Tibial artery (tissue), 4 donors: ENCODE measurements around the gene GAK.

Source experiments
- DNase-seq, 2 donors: peaks; one replicate each; pipeline ENCODE4 v3.0.0-alpha.2; 2019
- H3K27ac ChIP-seq, 2 donors: fragments of 200-600 bp; sonication (generic) in 1 of 2; 1 replicate in 1 of 2; 2 replicates in 1 of 2; pipeline ENCODE4 v1.5.1; 2018 to 2019; ENCODE audit warnings: mild to moderate bottlenecking in 1 of 2
- H3K27me3 ChIP-seq, 2 donors: fragments of 200-600 bp; sonication (generic) in 1 of 2; one replicate each; pipeline versions ENCODE4 v1.5.1 to v1.6.0; 2016 to 2019
- H3K36me3 ChIP-seq, 3 donors: fragments of 200-600 bp; sonication (generic) in 2 of 3; one replicate each; pipeline ENCODE4 v1.5.1; 2016 to 2019; ENCODE audit warnings: mild to moderate bottlenecking in 2 of 3
- H3K4me1 ChIP-seq, 4 donors: fragments of 200-600 bp; sonication (generic) in 2 of 4; 1 replicate in 3 of 4; 2 replicates in 1 of 4; pipeline ENCODE4 v1.5.1; 2016 to 2019
- H3K4me3 ChIP-seq, 2 donors: fragments of 200-600 bp; sonication (generic) in 1 of 2; 1 replicate in 1 of 2; 2 replicates in 1 of 2; pipeline ENCODE4 v1.5.1; 2018 to 2019; ENCODE audit warnings: mild to moderate bottlenecking in 2 of 2
- H3K9me3 ChIP-seq, 3 donors: fragments of 200-600 bp; sonication (generic) in 1 of 3; one replicate each; pipeline ENCODE4 v1.5.1; 2016 to 2019
- intact Hi-C: fragments of 100-400 bp; cut with DNase I; formaldehyde crosslinking; loops from one replicate; pipeline ENCODE4 v1.15.0; 2023; ENCODE audit warnings: low total_unique reads
- TF ChIP-seq, protein P1 (sequence below), 2 experiments: fragments of 200-600 bp in 1 of 2; fragments of 450-650 bp in 1 of 2; IDR thresholded peaks; one replicate each; pipeline ENCODE4 v1.5.1; 2017 to 2019; ENCODE audit warnings: antibody characterized with exemption in 2 of 2, mild to moderate bottlenecking in 1 of 2, moderate library complexity in 1 of 2

The GAK gene

DNA sequence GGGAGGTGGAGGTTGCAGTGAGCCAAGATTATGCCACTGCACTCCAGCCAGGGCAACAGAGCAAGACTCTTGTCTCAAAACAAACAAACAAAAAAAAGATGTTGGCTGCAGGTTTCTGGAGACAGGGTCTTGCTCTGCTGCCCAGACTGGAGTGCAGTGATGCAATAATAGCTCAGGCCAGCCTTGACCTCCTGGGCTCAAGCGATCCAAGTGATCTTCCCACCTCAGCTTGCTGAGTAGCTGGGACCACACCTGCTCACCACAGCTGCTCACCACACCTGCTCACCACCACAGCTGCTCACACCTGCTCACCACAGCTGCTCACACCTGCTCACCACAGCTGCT lies 76.3 kb downstream of the GAK start:
- DNase-seq, result no peak
- intact Hi-C loops, result no loop called here
- TF ChIP-seq, protein P1, sequence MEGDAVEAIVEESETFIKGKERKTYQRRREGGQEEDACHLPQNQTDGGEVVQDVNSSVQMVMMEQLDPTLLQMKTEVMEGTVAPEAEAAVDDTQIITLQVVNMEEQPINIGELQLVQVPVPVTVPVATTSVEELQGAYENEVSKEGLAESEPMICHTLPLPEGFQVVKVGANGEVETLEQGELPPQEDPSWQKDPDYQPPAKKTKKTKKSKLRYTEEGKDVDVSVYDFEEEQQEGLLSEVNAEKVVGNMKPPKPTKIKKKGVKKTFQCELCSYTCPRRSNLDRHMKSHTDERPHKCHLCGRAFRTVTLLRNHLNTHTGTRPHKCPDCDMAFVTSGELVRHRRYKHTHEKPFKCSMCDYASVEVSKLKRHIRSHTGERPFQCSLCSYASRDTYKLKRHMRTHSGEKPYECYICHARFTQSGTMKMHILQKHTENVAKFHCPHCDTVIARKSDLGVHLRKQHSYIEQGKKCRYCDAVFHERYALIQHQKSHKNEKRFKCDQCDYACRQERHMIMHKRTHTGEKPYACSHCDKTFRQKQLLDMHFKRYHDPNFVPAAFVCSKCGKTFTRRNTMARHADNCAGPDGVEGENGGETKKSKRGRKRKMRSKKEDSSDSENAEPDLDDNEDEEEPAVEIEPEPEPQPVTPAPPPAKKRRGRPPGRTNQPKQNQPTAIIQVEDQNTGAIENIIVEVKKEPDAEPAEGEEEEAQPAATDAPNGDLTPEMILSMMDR (IDR thresholded peaks at IDR 0.05), result no peak
- Histone ChIP-seq H3K27me3 (no peaks in the 10 kb centered on the region), H3K27ac (no peak overlapping the region), H3K36me3 (peaks cover 41 to 85% (median 80%) of the 10 kb centered on the region in 3 donors), H3K9me3 (no peaks in the 10 kb centered on the region), H3K4me1 (no peaks in the 10 kb centered on the region), H3K4me3 (no peak overlapping the region)

DNA sequence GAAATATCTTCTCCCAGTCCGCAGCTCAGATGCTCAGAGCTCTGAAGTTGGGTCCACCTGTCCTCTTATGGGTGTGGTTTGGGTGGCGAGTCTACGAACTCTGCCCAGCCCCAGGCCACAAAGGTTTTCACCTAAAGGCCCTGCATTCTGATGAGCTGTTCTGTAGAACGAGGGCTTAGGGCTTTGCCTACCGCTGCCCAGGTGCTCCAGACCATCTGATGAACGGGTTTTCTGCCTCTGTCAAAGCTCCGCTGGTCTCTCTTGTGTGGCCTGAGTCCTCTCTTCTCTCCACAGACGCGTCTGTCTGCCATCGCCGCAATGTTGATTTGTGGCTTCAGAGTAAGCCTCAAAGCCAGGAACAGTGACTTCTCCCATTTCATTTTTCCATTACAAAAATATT lies 77.8 kb downstream of the GAK start:
- H3K4me3 ChIP-seq, result no peak overlapping the region
- H3K27ac ChIP-seq, result no peak overlapping the region
- H3K36me3 ChIP-seq, result peaks cover 47 to 85% (median 81%) of the 10 kb centered on the region in 3 donors
- no peaks in the 10 kb centered on the region for H3K9me3 ChIP-seq
- H3K4me1 ChIP-seq, result no peaks in the 10 kb centered on the region
- DNase-seq, result no peak
- intact Hi-C loops, result no loop called here
- H3K27me3 ChIP-seq, result no peaks in the 10 kb centered on the region
- TF ChIP-seq, protein P1 (IDR thresholded peaks at IDR 0.05), result no peak

DNA sequence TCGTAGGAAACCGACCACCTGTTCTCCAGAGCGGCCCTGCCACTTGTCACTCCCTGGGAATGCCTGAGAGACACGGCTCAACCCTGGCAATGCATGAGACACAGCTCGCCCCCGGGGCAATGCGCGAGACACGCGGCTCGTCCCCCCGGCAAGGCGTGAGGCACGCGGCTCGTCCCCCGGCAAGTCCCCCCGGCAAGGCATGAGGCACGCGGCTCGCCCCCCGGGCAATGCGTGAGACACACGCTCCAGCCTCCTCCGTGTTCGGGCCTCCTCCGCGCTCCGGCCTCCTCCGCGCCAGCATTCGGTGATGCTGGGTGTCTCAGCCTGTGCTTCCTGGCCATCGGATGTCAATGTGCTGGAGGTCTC lies 78.7 kb downstream of the GAK start:
- H3K36me3 ChIP-seq, result peaks cover 41 to 85% (median 81%) of the 10 kb centered on the region in 3 donors

DNA sequence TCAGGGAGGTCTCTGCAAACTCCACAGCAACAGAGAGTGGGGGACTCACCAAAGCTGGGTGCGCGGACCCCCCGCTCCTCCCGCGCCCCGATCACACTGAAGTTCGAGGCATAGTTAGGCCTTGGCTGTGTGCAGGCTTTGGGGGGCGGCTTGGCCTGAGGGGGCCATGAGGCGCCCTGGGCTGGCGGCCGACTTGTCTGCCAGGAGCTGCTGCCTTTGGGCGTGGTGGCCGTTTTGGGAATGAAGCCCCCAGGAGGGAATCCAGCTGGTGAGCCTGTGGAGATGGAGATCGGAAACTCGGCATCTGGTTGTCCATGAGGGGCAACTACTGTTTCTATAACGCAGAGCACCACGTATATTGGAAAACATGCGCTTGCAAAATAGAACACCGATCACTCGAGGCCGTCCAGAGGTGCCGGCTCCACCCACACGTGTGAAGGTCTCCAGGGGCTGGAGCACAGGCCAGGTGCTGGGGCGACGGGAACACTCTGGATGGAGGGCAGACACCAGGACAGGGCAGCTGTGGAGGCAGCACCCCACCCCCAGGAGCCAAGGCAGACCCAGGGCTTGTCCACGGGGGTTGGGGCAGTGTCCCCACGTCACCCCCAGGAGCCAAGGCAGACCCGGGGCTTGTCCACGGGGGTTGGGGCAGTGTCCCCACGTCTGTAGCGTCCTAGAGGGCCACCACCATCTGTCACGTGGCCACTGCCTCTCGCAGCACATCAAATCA lies 80.2 kb downstream of the GAK start:
- no peaks in the 10 kb centered on the region for H3K9me3 ChIP-seq
- H3K4me1 ChIP-seq, result no peaks in the 10 kb centered on the region
- intact Hi-C loops, result no loop called here
- no peaks in the 10 kb centered on the region for H3K27me3 ChIP-seq
- TF ChIP-seq, protein P1 (IDR thresholded peaks at IDR 0.05), result no peak
- H3K4me3 ChIP-seq, result no peak overlapping the region
- peaks cover 28 to 80% (median 75%) of the 10 kb centered on the region in 3 donors for H3K36me3 ChIP-seq
- DNase-seq, result no peak
- H3K27ac ChIP-seq, result no peak overlapping the region

More for the DNA sequence above, 78.7 kb downstream of the GAK start:
- Histone ChIP-seq H3K4me1 (no peaks in the 10 kb centered on the region), H3K4me3 (no peak overlapping the region), H3K27me3 (no peaks in the 10 kb centered on the region), H3K27ac (no peak overlapping the region), H3K9me3 (no peaks in the 10 kb centered on the region)
- intact Hi-C loops, result no loop called here
- DNase-seq, result no peak
- TF ChIP-seq, protein P1 (IDR thresholded peaks at IDR 0.05), result no peak

DNA sequence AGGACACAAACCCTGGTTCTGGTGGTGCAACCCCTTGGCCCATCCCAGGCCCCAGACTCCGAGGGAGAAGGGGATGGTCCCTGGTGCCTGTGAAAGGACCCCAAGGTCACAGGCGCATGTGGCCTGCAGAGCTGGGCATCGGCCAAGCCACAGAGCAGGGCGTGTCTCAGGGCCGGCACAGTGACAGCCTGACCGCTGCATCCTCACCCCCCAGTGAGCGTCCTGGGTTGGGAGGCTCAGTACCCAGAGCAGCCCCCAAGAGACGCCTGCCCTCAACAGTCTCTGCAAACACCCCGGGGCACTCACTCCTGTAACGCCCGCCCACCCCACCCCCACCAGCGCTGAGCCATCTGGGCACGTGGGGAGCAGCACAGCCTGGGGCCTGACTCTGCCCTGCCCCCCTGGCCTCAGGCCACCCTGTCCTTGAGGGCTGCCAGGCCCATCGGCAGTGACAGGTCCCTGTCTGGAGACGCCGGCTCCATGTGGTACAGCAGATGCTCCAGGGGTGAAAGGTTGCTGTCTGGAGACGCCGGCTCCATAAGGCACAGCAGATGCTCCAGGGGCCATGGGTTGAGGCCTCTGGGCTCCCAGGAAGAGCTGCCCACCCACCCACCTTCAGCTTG lies 81.7 kb downstream of the GAK start:
- Histone ChIP-seq H3K4me3 (no peak overlapping the region), H3K9me3 (no peaks in the 10 kb centered on the region), H3K27ac (no peak overlapping the region), H3K27me3 (no peaks in the 10 kb centered on the region), H3K36me3 (peaks cover 23 to 75% (median 67%) of the 10 kb centered on the region in 3 donors), H3K4me1 (no peaks in the 10 kb centered on the region)
- TF ChIP-seq, protein P1 (IDR thresholded peaks at IDR 0.05), result no peak
- DNase-seq, result no peak
- intact Hi-C loops, result no loop called here
